A549 (cell line): ENCODE measurements around the gene TUBGCP2.

Source experiments
- ESRRA ChIP-seq: fragments of 150-350 bp; IDR thresholded peaks from 2 replicates; pipeline ENCODE4 v1.6.1; 2014; ENCODE audit warnings: mild to moderate bottlenecking, low read length, borderline replicate concordance
- GATA3 ChIP-seq: IDR thresholded peaks from 2 replicates; pipeline ENCODE4 v1.6.1; 2012; ENCODE audit warnings: borderline replicate concordance
- KDM5A ChIP-seq: fragments of 200-600 bp; sonication (generic); IDR thresholded peaks from 2 replicates; pipeline ENCODE4 v1.6.1; 2016; ENCODE audit warnings: antibody characterized with exemption, mild to moderate bottlenecking
- MAX ChIP-seq: IDR thresholded peaks from 2 replicates; pipeline ENCODE4 v1.6.1; 2012
- MAZ ChIP-seq: fragments of 150-350 bp; IDR thresholded peaks from 2 replicates; pipeline ENCODE4 v1.6.1; 2014; ENCODE audit warnings: antibody characterized with exemption, low read depth, low read length, borderline replicate concordance
- NFE2L2 ChIP-seq: fragments of 150-350 bp; conservative IDR thresholded peaks from 2 replicates; pipeline ENCODE4 v1.6.1; 2014; ENCODE audit warnings: low read length
- POLR2A ChIP-seq: IDR thresholded peaks from 2 replicates; pipeline ENCODE4 v1.6.1; 2012; ENCODE audit warnings: mild to moderate bottlenecking, low read length
- RCOR1 ChIP-seq: fragments of 150-350 bp; IDR thresholded peaks from 2 replicates; pipeline ENCODE4 v1.6.1; 2014; ENCODE audit warnings: antibody characterized with exemption, low read length, low read depth
- RFX5 ChIP-seq: fragments of 450-650 bp; IDR thresholded peaks from 2 replicates; pipeline ENCODE4 v1.7.1; 2014; ENCODE audit warnings: antibody characterized with exemption, mild to moderate bottlenecking, moderate library complexity
- RNF2 ChIP-seq: fragments of 200-600 bp; sonication (generic); IDR thresholded peaks from 2 replicates; pipeline ENCODE4 v1.6.1; 2016; ENCODE audit warnings: low read depth, mild to moderate bottlenecking, antibody characterized with exemption, moderate library complexity, borderline replicate concordance
- SMC3 ChIP-seq: fragments of >200 bp; sonication (Bioruptor Twin); formaldehyde crosslinking; IDR thresholded peaks from 3 replicates; pipeline ENCODE4 v1.6.1; 2018; ENCODE audit warnings: inconsistent platforms
- TF ChIP-seq, protein P1 (sequence below): fragments of >200 bp; sonication (Bioruptor Twin); formaldehyde crosslinking; IDR thresholded peaks from 3 replicates; pipeline ENCODE4 v1.5.1; 2016
- TF ChIP-seq, protein P2 (sequence below): fragments of >200 bp; sonication (Bioruptor Twin); formaldehyde crosslinking; IDR thresholded peaks from 2 replicates; pipeline ENCODE4 v1.6.1; 2016
- TF ChIP-seq, protein P3 (sequence below): fragments of 250-450 bp; sonication (Bioruptor Pico); IDR thresholded peaks from 2 replicates; pipeline ENCODE4 v1.5.0; 2021; ENCODE audit warnings: mild to moderate bottlenecking, moderate library complexity, borderline replicate concordance

- TF ChIP-seq SMC3 (no peak), ESRRA (no peak), POLR2A (no peak), RNF2 (no peak), RFX5 (no peak), NFE2L2 (no peak), RCOR1 (no peak), MAZ (no peak), MAX (no peak), KDM5A (no peak), GATA3 (no peak)
- TF ChIP-seq, protein P1, sequence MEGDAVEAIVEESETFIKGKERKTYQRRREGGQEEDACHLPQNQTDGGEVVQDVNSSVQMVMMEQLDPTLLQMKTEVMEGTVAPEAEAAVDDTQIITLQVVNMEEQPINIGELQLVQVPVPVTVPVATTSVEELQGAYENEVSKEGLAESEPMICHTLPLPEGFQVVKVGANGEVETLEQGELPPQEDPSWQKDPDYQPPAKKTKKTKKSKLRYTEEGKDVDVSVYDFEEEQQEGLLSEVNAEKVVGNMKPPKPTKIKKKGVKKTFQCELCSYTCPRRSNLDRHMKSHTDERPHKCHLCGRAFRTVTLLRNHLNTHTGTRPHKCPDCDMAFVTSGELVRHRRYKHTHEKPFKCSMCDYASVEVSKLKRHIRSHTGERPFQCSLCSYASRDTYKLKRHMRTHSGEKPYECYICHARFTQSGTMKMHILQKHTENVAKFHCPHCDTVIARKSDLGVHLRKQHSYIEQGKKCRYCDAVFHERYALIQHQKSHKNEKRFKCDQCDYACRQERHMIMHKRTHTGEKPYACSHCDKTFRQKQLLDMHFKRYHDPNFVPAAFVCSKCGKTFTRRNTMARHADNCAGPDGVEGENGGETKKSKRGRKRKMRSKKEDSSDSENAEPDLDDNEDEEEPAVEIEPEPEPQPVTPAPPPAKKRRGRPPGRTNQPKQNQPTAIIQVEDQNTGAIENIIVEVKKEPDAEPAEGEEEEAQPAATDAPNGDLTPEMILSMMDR = no peak
- TF ChIP-seq, protein P2, sequence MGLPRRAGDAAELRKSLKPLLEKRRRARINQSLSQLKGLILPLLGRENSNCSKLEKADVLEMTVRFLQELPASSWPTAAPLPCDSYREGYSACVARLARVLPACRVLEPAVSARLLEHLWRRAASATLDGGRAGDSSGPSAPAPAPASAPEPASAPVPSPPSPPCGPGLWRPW = no peak
- TF ChIP-seq, protein P3, sequence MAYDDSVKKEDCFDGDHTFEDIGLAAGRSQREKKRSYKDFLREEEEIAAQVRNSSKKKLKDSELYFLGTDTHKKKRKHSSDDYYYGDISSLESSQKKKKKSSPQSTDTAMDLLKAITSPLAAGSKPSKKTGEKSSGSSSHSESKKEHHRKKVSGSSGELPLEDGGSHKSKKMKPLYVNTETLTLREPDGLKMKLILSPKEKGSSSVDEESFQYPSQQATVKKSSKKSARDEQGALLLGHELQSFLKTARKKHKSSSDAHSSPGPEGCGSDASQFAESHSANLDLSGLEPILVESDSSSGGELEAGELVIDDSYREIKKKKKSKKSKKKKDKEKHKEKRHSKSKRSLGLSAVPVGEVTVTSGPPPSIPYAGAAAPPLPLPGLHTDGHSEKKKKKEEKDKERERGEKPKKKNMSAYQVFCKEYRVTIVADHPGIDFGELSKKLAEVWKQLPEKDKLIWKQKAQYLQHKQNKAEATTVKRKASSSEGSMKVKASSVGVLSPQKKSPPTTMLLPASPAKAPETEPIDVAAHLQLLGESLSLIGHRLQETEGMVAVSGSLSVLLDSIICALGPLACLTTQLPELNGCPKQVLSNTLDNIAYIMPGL (CRISPR knock-in tag) = no peak
These were observed 68.7 kb downstream of the TUBGCP2 start for GRCh38 chr10:133239990-133240389.
